ENCODE results near the gene RPL18A. TPM values are rescaled to one million over a fixed set of nuclear protein-coding genes. Genes with fewer than 3 reads are reported as not detected.

Gene RPL18A
- total and polyA plus RNA-seq, 2 of the 13 experiments (the other 11 are each of a cell fraction or from before 2014, with no cell fraction given) = 1,471 to 2,004 TPM

GRCh38 chr19:17889609-17890214 is 30.0 kb downstream of the RPL18A start (continued):
- TF ChIP-seq, protein P1, sequence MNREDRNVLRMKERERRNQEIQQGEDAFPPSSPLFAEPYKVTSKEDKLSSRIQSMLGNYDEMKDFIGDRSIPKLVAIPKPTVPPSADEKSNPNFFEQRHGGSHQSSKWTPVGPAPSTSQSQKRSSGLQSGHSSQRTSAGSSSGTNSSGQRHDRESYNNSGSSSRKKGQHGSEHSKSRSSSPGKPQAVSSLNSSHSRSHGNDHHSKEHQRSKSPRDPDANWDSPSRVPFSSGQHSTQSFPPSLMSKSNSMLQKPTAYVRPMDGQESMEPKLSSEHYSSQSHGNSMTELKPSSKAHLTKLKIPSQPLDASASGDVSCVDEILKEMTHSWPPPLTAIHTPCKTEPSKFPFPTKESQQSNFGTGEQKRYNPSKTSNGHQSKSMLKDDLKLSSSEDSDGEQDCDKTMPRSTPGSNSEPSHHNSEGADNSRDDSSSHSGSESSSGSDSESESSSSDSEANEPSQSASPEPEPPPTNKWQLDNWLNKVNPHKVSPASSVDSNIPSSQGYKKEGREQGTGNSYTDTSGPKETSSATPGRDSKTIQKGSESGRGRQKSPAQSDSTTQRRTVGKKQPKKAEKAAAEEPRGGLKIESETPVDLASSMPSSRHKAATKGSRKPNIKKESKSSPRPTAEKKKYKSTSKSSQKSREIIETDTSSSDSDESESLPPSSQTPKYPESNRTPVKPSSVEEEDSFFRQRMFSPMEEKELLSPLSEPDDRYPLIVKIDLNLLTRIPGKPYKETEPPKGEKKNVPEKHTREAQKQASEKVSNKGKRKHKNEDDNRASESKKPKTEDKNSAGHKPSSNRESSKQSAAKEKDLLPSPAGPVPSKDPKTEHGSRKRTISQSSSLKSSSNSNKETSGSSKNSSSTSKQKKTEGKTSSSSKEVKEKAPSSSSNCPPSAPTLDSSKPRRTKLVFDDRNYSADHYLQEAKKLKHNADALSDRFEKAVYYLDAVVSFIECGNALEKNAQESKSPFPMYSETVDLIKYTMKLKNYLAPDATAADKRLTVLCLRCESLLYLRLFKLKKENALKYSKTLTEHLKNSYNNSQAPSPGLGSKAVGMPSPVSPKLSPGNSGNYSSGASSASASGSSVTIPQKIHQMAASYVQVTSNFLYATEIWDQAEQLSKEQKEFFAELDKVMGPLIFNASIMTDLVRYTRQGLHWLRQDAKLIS (CRISPR knock-in tag; IDR thresholded peaks at IDR 0.05) = no peak
- TF ChIP-seq MTA3 (CRISPR knock-in tag; IDR thresholded peaks at IDR 0.05) (no peak), EZH2 (conservative IDR thresholded peaks at IDR 0.05; ENCODE audit: low read depth, low read length) (no peak), NFKB2 (CRISPR knock-in tag; IDR thresholded peaks at IDR 0.05; ENCODE audit: borderline replicate concordance) (no peak), SNAPC2 (CRISPR knock-in tag; IDR thresholded peaks at IDR 0.05) (no peak), ZNF678 (CRISPR knock-in tag; IDR thresholded peaks at IDR 0.05) (no peak), ZBTB34 (CRISPR knock-in tag; IDR thresholded peaks at IDR 0.05) (no peak), NAIF1 (CRISPR knock-in tag; IDR thresholded peaks at IDR 0.05; ENCODE audit: borderline replicate concordance) (no peak), BORCS8-MEF2B (CRISPR knock-in tag; IDR thresholded peaks at IDR 0.05) (peak; percentile 78; the same call in 1 of the 2 replicates), CCDC6 (CRISPR knock-in tag; IDR thresholded peaks at IDR 0.05) (no peak), FOXP4 (CRISPR knock-in tag; IDR thresholded peaks at IDR 0.05) (no peak), ZNF280D (CRISPR knock-in tag; IDR thresholded peaks at IDR 0.05) (no peak), NR2F6 (IDR thresholded peaks at IDR 0.05) (no peak), NR2F6 (CRISPR knock-in tag; IDR thresholded peaks at IDR 0.05) (no peak), SP2 (CRISPR knock-in tag; IDR thresholded peaks at IDR 0.05) (no peak), SRSF1 (optimal IDR thresholded peaks at IDR 0.05; ENCODE audit: low read depth, low read length) (no peak)
- TF ChIP-seq, protein P2, sequence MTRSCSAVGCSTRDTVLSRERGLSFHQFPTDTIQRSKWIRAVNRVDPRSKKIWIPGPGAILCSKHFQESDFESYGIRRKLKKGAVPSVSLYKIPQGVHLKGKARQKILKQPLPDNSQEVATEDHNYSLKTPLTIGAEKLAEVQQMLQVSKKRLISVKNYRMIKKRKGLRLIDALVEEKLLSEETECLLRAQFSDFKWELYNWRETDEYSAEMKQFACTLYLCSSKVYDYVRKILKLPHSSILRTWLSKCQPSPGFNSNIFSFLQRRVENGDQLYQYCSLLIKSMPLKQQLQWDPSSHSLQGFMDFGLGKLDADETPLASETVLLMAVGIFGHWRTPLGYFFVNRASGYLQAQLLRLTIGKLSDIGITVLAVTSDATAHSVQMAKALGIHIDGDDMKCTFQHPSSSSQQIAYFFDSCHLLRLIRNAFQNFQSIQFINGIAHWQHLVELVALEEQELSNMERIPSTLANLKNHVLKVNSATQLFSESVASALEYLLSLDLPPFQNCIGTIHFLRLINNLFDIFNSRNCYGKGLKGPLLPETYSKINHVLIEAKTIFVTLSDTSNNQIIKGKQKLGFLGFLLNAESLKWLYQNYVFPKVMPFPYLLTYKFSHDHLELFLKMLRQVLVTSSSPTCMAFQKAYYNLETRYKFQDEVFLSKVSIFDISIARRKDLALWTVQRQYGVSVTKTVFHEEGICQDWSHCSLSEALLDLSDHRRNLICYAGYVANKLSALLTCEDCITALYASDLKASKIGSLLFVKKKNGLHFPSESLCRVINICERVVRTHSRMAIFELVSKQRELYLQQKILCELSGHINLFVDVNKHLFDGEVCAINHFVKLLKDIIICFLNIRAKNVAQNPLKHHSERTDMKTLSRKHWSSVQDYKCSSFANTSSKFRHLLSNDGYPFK (CRISPR knock-in tag; IDR thresholded peaks at IDR 0.05; ENCODE audit: borderline replicate concordance) = no peak

All from HepG2 (cell line).